ENCODE results near the gene GRK1. TPM values are rescaled to one million over a fixed set of nuclear protein-coding genes. Genes with fewer than 3 reads are reported as not detected.

The GRK1 gene
- total and polyA plus RNA-seq, 2 of the 8 experiments (the other 6 are each of a cell fraction or from before 2014, with no cell fraction given), result 0.12 TPM; not detected in 1

GRCh38 chr13:113781571-113781970 is 114.6 kb downstream of the GRK1 start:
- H2BK120ac ChIP-seq (replicated peaks; ENCODE audit: low read depth, low read length), result no peak overlapping the region
- H3K14ac ChIP-seq (ENCODE audit: insufficient read length), result no peak overlapping the region
- peaks cover 3 to 7% of the 10 kb centered on the region in 2 experiments; a peak in 3 of 4 replicates for H3K9me3 ChIP-seq (ENCODE audit: insufficient read depth in 2 of 2, low read depth in 1 of 2, low read length in 1 of 2)
- H3K9ac ChIP-seq (replicated peaks in 1 of 4; ENCODE audit: extremely low read depth in 1 of 4, low read depth in 3 of 4, low read length in 3 of 4), result no peak overlapping the region
- H3K4ac ChIP-seq (replicated peaks; ENCODE audit: insufficient read length, low read depth, low read length), result no peak overlapping the region
- H2AFZ ChIP-seq (ENCODE audit: low read length), result no peak overlapping the region
- H4K5ac ChIP-seq (ENCODE audit: insufficient read length, low read depth, low read length), result no peak overlapping the region
- ChIA-PET CTCF (ENCODE audit: partially characterized antibody) (interaction anchor here (1.5 kb wide), 1 partner anchor 40 kb away, joined by 3 read pairs; no protein-coding TSS in a partner anchor), POLR2A (ENCODE audit: partially characterized antibody) (no interaction called here)
- peaks cover 0 to 5% (median 0%) of the 10 kb centered on the region in 4 experiments; a peak in 1 of 8 replicates for H3K36me3 ChIP-seq (ENCODE audit: control insufficient read depth in 2 of 4, insufficient read depth in 4 of 4, low read length in 3 of 4)
- DNase-seq (ENCODE audit: low read depth in 1 of 2, low spot score in 2 of 2) (no peak), FAIRE-seq (no peak)
- H2BK20ac ChIP-seq (ENCODE audit: low read length), result no peak overlapping the region
- H4K20me1 ChIP-seq (replicated peaks in 1 of 2; ENCODE audit: control insufficient read depth in 1 of 2, insufficient read depth in 2 of 2, low read length in 2 of 2), result peaks cover 0 to 6% of the 10 kb centered on the region in 2 experiments
- H4K91ac ChIP-seq (replicated peaks; ENCODE audit: insufficient read length, low read length), result no peak overlapping the region
- no peak overlapping the region for H4K8ac ChIP-seq (ENCODE audit: extremely low read depth, insufficient read depth, low read length)
- H3K18ac ChIP-seq (ENCODE audit: extremely low read depth, low read length), result no peak overlapping the region
- H3K27ac ChIP-seq (ENCODE audit: low read depth, low read length), result no peak overlapping the region
- no peak overlapping the region for H2BK12ac ChIP-seq (ENCODE audit: low read depth, low read length)
- peaks cover 0 to 2% (median 0%) of the 10 kb centered on the region in 4 experiments; a peak in 1 of 7 replicates for H3K27me3 ChIP-seq (replicated peaks in 1 of 4; ENCODE audit: control insufficient read depth in 3 of 4, extremely low read depth in 1 of 4, insufficient read depth in 3 of 4, low read length in 3 of 4)
- H2AK5ac ChIP-seq (ENCODE audit: low read depth, low read length), result no peak overlapping the region
- no peak overlapping the region for H3K56ac ChIP-seq (replicated peaks; ENCODE audit: insufficient read length, low read depth, low read length)
- no peaks in the 10 kb centered on the region for H3K4me1 ChIP-seq (replicated peaks in 1 of 4; ENCODE audit: control insufficient read depth in 3 of 4, insufficient read depth in 4 of 4, low read length in 3 of 4)
- peaks cover 0 to 3% of the 10 kb centered on the region in 2 experiments; a peak in 1 of 4 replicates for H3K79me2 ChIP-seq (ENCODE audit: control insufficient read depth in 1 of 2, insufficient read depth in 2 of 2, low read length in 2 of 2)
- H3K23me2 ChIP-seq (ENCODE audit: low read depth, low read length), result peaks cover 6% of the 10 kb centered on the region; the same call in 1 of the 2 replicates
- H2BK5ac ChIP-seq (ENCODE audit: low read depth, low read length), result no peak overlapping the region
- no peaks in the 10 kb centered on the region for H3K79me1 ChIP-seq (ENCODE audit: low read depth, low read length)
- H2BK15ac ChIP-seq (ENCODE audit: low read length), result no peak overlapping the region
- H3K4me2 ChIP-seq (ENCODE audit: insufficient read depth in 1 of 2, low read depth in 2 of 2, low read length in 2 of 2), result no peak overlapping the region
- 80% methylated on average over 2 of the region's 2 CpGs; no CpG with 5 or more reads in 1 of the 2 experiments for WGBS, 2 experiments (ENCODE audit: extremely low coverage in 1 of 2, insufficient coverage in 1 of 2, insufficient read length in 1 of 2, insufficient replicate concordance in 2 of 2, low coverage in 1 of 2, low lambda C conversion rate in 2 of 2, missing lambda C conversion rate in 1 of 2)
- H3K23ac ChIP-seq (ENCODE audit: insufficient read length), result no peak overlapping the region
- H3K4me3 ChIP-seq (ENCODE audit: extremely low read depth in 1 of 4, insufficient read depth in 2 of 4, low read depth in 3 of 4, low read length in 4 of 4), result no peak overlapping the region
- TF ChIP-seq ASH2L (IDR thresholded peaks at IDR 0.05; ENCODE audit: low read length), result no peak
